Cardiac muscle cell (in vitro differentiated cells and primary cell): Measurements from ENCODE around the gene EEF1A2. TPM values are rescaled to one million over a fixed set of nuclear protein-coding genes. Genes with fewer than 3 reads are reported as not detected.
A peak's percentile ranks its signal among the peaks of the same experiment; 100 is the strongest.

ENCODE experiments used
- DNase-seq, 2 donors: peaks; one replicate each; pipeline versions ENCODE4 v3.0.0 to v3.0.0-alpha.2; 2010 to 2017; ENCODE audit warnings: low read depth in 1 of 2, low spot score in 1 of 2
- H3K27ac ChIP-seq: fragments of 200-600 bp; sonication (generic); 2 replicates; pipeline ENCODE4 v1.5.1; 2016
- H3K27me3 ChIP-seq: fragments of 200-600 bp; sonication (generic); 2 replicates; pipeline ENCODE4 v1.6.0; 2016; ENCODE audit warnings: control low read depth
- H3K36me3 ChIP-seq: fragments of 200-600 bp; sonication (generic); 2 replicates; pipeline ENCODE4 v1.5.1; 2016; ENCODE audit warnings: control low read depth
- H3K4me1 ChIP-seq: fragments of 200-600 bp; sonication (generic); 2 replicates; pipeline ENCODE4 v1.8.1; 2017; ENCODE audit warnings: low read depth, mild to moderate bottlenecking, mixed run types
- H3K4me3 ChIP-seq: fragments of 200-600 bp; sonication (generic); 2 replicates; pipeline ENCODE4 v1.5.1; 2016; ENCODE audit warnings: mild to moderate bottlenecking
- H3K9me3 ChIP-seq: fragments of 200-600 bp; sonication (generic); 2 replicates; pipeline ENCODE4 v1.5.1; 2017; ENCODE audit warnings: low read depth, mild to moderate bottlenecking, control low read depth
- polyA plus RNA-seq: library from polyadenylated mRNA; unstranded; fragments of >200 nt; fragmentation: Nextera tagmentation; extraction: Ambion mirVana; gene quantifications from 2 replicates; pipeline ENCODE4 v1.2.1, GENCODE V29; 2016
- total RNA-seq: library from RNA; depleted of rRNA; stranded (reverse); fragments of >200 nt; gene quantifications from 2 replicates; pipeline ENCODE4 v1.2.3, GENCODE V29; 2016
- TF ChIP-seq, protein P1 (sequence below): IDR thresholded peaks from 2 replicates; pipeline ENCODE4 v1.5.1; 2012; ENCODE audit warnings: low read depth, mild to moderate bottlenecking, low read length

Gene EEF1A2
- total and polyA plus RNA-seq, 2 experiments from 2014 or later = 309 to 1,016 TPM

DNA sequence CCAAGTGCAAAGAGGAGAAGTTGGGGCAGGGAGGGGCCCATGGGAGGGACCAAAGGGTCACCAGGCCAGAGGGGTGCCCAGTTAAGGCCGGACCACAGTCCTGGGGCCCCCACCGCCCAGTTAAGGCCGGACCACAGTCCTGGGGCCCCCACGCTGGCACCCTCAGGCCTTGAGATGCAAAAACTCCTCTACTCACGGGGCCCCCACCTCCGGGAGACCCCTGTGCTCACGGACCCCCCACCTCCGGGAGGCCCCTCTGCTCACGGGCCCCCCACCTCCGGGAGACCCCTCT is 43.4 kb downstream of the EEF1A2 start:
- Histone ChIP-seq H3K9me3 (no peaks in the 10 kb centered on the region), H3K27ac (no peak overlapping the region), H3K36me3 (no peaks in the 10 kb centered on the region), H3K4me3 (no peak overlapping the region), H3K4me1 (no peaks in the 10 kb centered on the region), H3K27me3 (no peaks in the 10 kb centered on the region)
- TF ChIP-seq, protein P1, sequence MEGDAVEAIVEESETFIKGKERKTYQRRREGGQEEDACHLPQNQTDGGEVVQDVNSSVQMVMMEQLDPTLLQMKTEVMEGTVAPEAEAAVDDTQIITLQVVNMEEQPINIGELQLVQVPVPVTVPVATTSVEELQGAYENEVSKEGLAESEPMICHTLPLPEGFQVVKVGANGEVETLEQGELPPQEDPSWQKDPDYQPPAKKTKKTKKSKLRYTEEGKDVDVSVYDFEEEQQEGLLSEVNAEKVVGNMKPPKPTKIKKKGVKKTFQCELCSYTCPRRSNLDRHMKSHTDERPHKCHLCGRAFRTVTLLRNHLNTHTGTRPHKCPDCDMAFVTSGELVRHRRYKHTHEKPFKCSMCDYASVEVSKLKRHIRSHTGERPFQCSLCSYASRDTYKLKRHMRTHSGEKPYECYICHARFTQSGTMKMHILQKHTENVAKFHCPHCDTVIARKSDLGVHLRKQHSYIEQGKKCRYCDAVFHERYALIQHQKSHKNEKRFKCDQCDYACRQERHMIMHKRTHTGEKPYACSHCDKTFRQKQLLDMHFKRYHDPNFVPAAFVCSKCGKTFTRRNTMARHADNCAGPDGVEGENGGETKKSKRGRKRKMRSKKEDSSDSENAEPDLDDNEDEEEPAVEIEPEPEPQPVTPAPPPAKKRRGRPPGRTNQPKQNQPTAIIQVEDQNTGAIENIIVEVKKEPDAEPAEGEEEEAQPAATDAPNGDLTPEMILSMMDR = no peak
- DNase-seq = no peak

DNA sequence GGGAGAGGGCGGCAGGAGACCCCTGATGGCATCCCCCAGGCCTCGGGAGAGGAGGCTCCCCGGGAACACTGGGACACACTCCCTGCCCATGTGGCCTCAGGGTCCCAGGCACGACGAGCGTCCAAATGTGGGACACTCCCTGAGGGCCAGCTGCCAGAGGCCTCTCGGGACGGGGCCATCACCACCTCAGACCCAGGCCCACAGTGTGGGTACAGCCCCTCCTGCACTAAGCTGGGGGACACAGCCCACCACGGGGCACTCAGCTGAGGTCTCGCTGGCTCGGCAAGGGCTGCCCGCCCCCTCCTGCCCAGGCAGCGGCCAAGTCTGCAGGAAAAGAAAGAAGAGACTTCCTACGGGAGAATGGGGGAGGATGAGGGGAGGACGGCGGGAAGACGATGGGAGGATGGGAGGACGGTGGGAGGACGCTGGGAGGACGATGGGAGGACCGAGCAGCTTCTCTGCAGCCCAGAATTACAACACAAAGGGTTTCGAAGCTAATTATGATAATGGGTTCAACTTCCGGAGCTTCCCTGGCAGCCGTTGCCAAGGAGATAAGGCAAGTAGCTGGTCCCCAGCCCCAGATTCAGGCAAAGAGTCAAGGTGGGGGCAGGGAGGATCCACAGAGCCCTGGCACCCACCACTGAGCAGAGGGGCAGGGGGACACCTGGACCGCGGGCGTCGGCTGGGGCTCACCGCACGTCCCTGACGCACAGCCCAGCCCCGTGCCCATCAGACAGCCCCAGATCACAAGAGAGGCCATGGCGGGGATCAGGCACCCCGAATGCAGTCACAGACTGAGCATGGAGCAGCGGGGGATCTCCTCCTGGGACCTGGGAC is 43.9 kb downstream of the EEF1A2 start:
- H3K27ac ChIP-seq = no peak overlapping the region
- H3K27me3 ChIP-seq = no peaks in the 10 kb centered on the region
- DNase-seq = peak in 1 of 2 donors; percentile 40

DNA sequence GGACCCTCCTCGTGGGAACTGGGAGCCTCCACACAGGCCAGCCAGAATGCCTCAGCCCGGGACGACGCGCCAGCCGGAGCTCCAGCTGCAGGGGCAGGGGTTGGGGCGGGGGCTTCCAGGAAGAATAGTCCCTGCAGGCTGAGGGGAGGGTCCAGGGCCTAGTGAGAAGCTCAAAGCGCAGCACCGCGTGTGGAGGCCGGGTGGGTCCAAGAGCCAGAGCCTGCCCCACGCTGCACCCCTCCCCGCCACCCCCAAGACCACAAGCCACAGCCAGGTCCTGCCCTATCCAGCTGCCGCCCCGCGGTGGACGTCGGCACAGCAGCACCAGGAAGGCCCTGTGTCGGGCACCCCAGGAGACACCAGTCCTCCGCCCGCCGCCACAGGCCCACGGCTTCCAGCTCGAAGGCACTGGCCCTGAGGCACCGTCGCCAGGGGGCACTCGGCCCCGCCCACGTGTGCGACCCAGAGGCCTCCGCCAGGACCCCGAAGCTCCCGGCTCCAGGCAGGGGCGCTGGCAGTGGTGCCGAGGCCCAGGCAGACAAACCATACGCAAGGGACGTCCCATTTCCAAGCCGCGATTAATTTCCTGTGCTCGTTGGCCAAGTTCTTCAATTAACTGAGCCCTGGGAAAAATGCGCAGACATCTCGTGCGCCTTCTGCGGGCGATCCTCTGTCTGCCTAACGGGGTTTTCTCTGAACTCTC is 45.9 kb downstream of the EEF1A2 start:
- Histone ChIP-seq H3K27me3 (no peaks in the 10 kb centered on the region), H3K36me3 (no peaks in the 10 kb centered on the region), H3K4me3 (no peak overlapping the region), H3K9me3 (no peaks in the 10 kb centered on the region), H3K4me1 (no peaks in the 10 kb centered on the region), H3K27ac (no peak overlapping the region)
- DNase-seq = peak in 1 of 2 donors; percentile 25
- TF ChIP-seq, protein P1 = peak; percentile 42

More for the DNA sequence above, 43.9 kb downstream of the EEF1A2 start:
- no peak overlapping the region for H3K4me3 ChIP-seq
- H3K9me3 ChIP-seq = no peaks in the 10 kb centered on the region
- TF ChIP-seq, protein P1 = no peak
- no peaks in the 10 kb centered on the region for H3K36me3 ChIP-seq
- H3K4me1 ChIP-seq = no peaks in the 10 kb centered on the region

DNA sequence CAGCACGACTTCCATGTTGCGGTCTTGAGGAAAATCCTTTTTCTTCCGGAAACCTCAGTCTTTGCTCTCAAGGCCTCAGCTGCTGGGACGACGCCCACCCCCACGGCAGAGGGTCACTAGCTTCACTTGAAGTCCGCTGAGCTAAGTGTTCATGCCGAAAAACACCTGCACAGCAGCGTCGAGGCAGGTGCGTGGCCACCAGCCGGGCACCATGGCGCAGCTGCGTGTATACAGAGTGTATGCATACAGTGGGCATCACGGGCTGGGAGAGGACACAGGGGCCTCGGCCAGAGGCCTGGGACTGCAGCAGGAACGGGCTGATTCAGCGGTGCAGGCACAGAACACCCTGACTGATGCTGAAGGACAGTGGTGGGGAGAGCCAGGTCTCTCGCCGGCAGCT is 46.5 kb downstream of the EEF1A2 start:
- Histone ChIP-seq H3K9me3 (no peaks in the 10 kb centered on the region), H3K36me3 (no peaks in the 10 kb centered on the region), H3K4me1 (no peaks in the 10 kb centered on the region), H3K4me3 (no peak overlapping the region), H3K27ac (no peak overlapping the region), H3K27me3 (no peaks in the 10 kb centered on the region)
- TF ChIP-seq, protein P1 = no peak
- no peak for DNase-seq

DNA sequence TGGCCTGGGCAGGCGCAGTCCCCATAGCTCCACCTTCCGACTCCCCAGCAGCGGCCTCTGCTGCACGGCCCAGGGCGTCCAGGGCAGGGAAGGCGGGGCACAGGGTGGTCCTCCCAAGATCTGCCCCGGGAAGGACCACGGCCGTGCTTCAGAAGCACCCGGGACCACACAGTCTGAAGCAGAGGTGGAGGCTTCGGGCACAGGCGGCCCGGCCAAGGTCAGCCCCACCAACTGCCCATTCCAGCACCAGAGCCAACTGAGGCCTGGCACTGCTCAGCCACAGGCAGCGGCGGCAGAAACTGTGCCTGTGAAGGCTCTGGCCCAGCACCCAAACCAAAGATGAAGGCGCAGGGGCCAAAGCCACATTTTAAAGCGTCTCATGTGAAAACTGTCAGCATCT is 47.1 kb downstream of the EEF1A2 start:
- no peaks in the 10 kb centered on the region for H3K27me3 ChIP-seq
- no peak overlapping the region for H3K4me3 ChIP-seq
- no peak for DNase-seq
- TF ChIP-seq, protein P1 = no peak
- H3K9me3 ChIP-seq = no peaks in the 10 kb centered on the region
- no peaks in the 10 kb centered on the region for H3K4me1 ChIP-seq
- no peaks in the 10 kb centered on the region for H3K36me3 ChIP-seq
- no peak overlapping the region for H3K27ac ChIP-seq
